Upper lobe of left lung (tissue), 6 donors: ENCODE results near the gene DDR1. TPM values are rescaled to one million over a fixed set of nuclear protein-coding genes. Genes with fewer than 3 reads are reported as not detected.

Experiments
- ATAC-seq, 2 donors: fragments of 200-7000 bp; cut with Tn5 transposase; one replicate each; pipeline ENCODE4 v1.9.1; 2022; ENCODE audit warnings: mild to moderate bottlenecking in 2 of 2, moderate library complexity in 2 of 2; ENCODE audit not compliant: low FRiP score in 2 of 2
- DNase-seq, 2 donors: peaks; one replicate each; pipeline ENCODE4 v3.0.0-alpha.2; 2019 to 2020
- H3K27ac ChIP-seq, 4 donors: fragments of 200-600 bp; sonication (generic); one replicate each; pipeline ENCODE4 v1.5.1; 2016 to 2019
- H3K27me3 ChIP-seq, 4 donors: fragments of 200-600 bp; sonication (generic); one replicate each; pipeline ENCODE4 v1.5.1; 2017 to 2019
- H3K36me3 ChIP-seq, 4 donors: fragments of 200-600 bp; sonication (generic); one replicate each; pipeline ENCODE4 v1.5.1; 2016 to 2019
- H3K4me1 ChIP-seq, 4 donors: fragments of 200-600 bp; sonication (generic); one replicate each; pipeline ENCODE4 v1.5.1; 2018 to 2019
- H3K4me3 ChIP-seq, 4 donors: fragments of 200-600 bp; sonication (generic); one replicate each; pipeline ENCODE4 v1.5.1; 2017 to 2019; ENCODE audit warnings: mild to moderate bottlenecking in 2 of 4, moderate library complexity in 1 of 4
- H3K9me3 ChIP-seq, 4 donors: fragments of 200-600 bp; sonication (generic); one replicate each; pipeline ENCODE4 v1.5.1; 2018 to 2019
- CTCF ChIP-seq, 6 experiments: fragments of 450-650 bp in 4 of 6; fragments of 200-600 bp in 2 of 6; sonication (generic) in 2 of 6; IDR thresholded peaks; one replicate each; pipeline ENCODE4 v1.5.1; 2016 to 2019; ENCODE audit warnings: antibody characterized with exemption in 6 of 6
- EP300 ChIP-seq, 4 donors: sonication (generic); formaldehyde crosslinking; IDR thresholded peaks; one replicate each; pipeline ENCODE4 v1.5.1; 2017; ENCODE audit warnings: antibody characterized with exemption in 4 of 4, control low read depth in 2 of 4
- POLR2A ChIP-seq, 4 donors: fragments of 450-650 bp; IDR thresholded peaks; one replicate each; pipeline ENCODE4 v1.5.1; 2016 to 2017; ENCODE audit warnings: antibody characterized with exemption in 4 of 4, mild to moderate bottlenecking in 2 of 4
- POLR2AphosphoS5 ChIP-seq, 2 donors: sonication (generic); formaldehyde crosslinking; IDR thresholded peaks; one replicate each; pipeline ENCODE4 v1.5.1; 2017; ENCODE audit warnings: antibody characterized with exemption in 2 of 2
- WGBS, 2 donors: methylation state at CpG; one replicate each; pipeline ENCODE4 v1.1.5; 2017 to 2018; 5-methylcytosine and 5-hydroxymethylcytosine counted together
- total RNA-seq, 6 donors: library from RNA; depleted of rRNA in 4 of 6; stranded (reverse); fragments of >200 nt in 4 of 6; gene quantifications; one replicate each; pipeline versions ENCODE4 v1.1.0 to v1.2.1, GENCODE V29; 2016 to 2021
- donor health status: DM: no; HTN: no; CAD: no; lungs with moderate emphysema.
- donor health status: DM: no; HTN: yes; CAD: no; lungs with severe emphysema.

Gene DDR1
- total RNA-seq, 6 donors from 2014 or later, result 75.4 to 147 (median 111) TPM

GRCh38 chr6:30888816-30889495 lies 4.6 kb downstream of the DDR1 start:
- peaks cover 16 to 27% (median 23%) of the 10 kb centered on the region in 4 donors for H3K4me1 ChIP-seq
- H3K27ac ChIP-seq, result no peak overlapping the region
- no peaks in the 10 kb centered on the region for H3K9me3 ChIP-seq
- H3K4me3 ChIP-seq, result no peak overlapping the region
- WGBS, 2 donors, result 88 to 93% methylated on average over 12 to 18 of the region's 18 CpGs
- no peaks in the 10 kb centered on the region for H3K27me3 ChIP-seq
- no peak for ATAC-seq
- TF ChIP-seq POLR2A (IDR thresholded peaks at IDR 0.05) (no peak), CTCF (IDR thresholded peaks at IDR 0.05) (no peak), EP300 (IDR thresholded peaks at IDR 0.05) (no peak), POLR2AphosphoS5 (IDR thresholded peaks at IDR 0.05) (no peak)
- DNase-seq, result peak in 1 of 2 donors; percentile 71
- H3K36me3 ChIP-seq, result peaks cover 3 to 41% (median 32%) of the 10 kb centered on the region in 4 donors

- Histone ChIP-seq H3K27ac (no peak overlapping the region), H3K27me3 (no peaks in the 10 kb centered on the region)
- 78 to 82% methylated on average over 4 of the region's 4 CpGs for WGBS, 2 donors
These were observed 5.2 kb downstream of the DDR1 start for GRCh38 chr6:30889496-30889885.

GRCh38 chr6:30889921-30890645 lies 5.8 kb downstream of the DDR1 start:
- H3K4me3 ChIP-seq, result no peak overlapping the region
- H3K36me3 ChIP-seq, result peaks cover 3 to 52% (median 37%) of the 10 kb centered on the region in 4 donors
- DNase-seq (no peak), ATAC-seq (no peak)
- no peaks in the 10 kb centered on the region for H3K27me3 ChIP-seq
- no peak for TF ChIP-seq POLR2A (IDR thresholded peaks at IDR 0.05)
- no peak for TF ChIP-seq EP300 (IDR thresholded peaks at IDR 0.05)
- no peak for TF ChIP-seq CTCF (IDR thresholded peaks at IDR 0.05)
- no peak for TF ChIP-seq POLR2AphosphoS5 (IDR thresholded peaks at IDR 0.05)
- no peak overlapping the region for H3K27ac ChIP-seq
- peaks cover 10 to 20% (median 19%) of the 10 kb centered on the region in 4 donors for H3K4me1 ChIP-seq
- WGBS, 2 donors, result 83 to 89% methylated on average over 14 of the region's 14 CpGs
- H3K9me3 ChIP-seq, result no peaks in the 10 kb centered on the region

More at GRCh38 chr6:30889496-30889885, 5.2 kb downstream of the DDR1 start:
- no peaks in the 10 kb centered on the region for H3K9me3 ChIP-seq
- DNase-seq (no peak), ATAC-seq (no peak)
- no peak for TF ChIP-seq CTCF (IDR thresholded peaks at IDR 0.05)
- TF ChIP-seq EP300 (IDR thresholded peaks at IDR 0.05), result no peak
- no peak for TF ChIP-seq POLR2A (IDR thresholded peaks at IDR 0.05)
- TF ChIP-seq POLR2AphosphoS5 (IDR thresholded peaks at IDR 0.05), result no peak
- peaks cover 16 to 26% (median 23%) of the 10 kb centered on the region in 4 donors for H3K4me1 ChIP-seq
- peaks cover 3 to 46% (median 34%) of the 10 kb centered on the region in 4 donors for H3K36me3 ChIP-seq
- no peak overlapping the region for H3K4me3 ChIP-seq

- Histone ChIP-seq H3K36me3 (peaks cover 3 to 59% (median 39%) of the 10 kb centered on the region in 4 donors), H3K4me3 (no peak overlapping the region), H3K27ac (no peak overlapping the region), H3K27me3 (no peaks in the 10 kb centered on the region), H3K4me1 (peaks cover 2 to 12% (median 11%) of the 10 kb centered on the region in 4 donors), H3K9me3 (no peaks in the 10 kb centered on the region)
- WGBS, 2 donors, result 86 to 91% methylated on average over 4 to 11 of the region's 12 CpGs
- ATAC-seq (no peak), DNase-seq (no peak)
- TF ChIP-seq EP300 (IDR thresholded peaks at IDR 0.05) (no peak), POLR2AphosphoS5 (IDR thresholded peaks at IDR 0.05) (no peak), POLR2A (IDR thresholded peaks at IDR 0.05) (no peak), CTCF (IDR thresholded peaks at IDR 0.05) (no peak)
These were observed 6.5 kb downstream of the DDR1 start for GRCh38 chr6:30890646-30891449.
